Mammary epithelial cell (primary cell): Measurements from ENCODE around the gene CNPY3.

Source experiments
- EZH2 ChIP-seq: IDR thresholded peaks from 2 replicates; pipeline ENCODE4 v1.6.1; 2012; ENCODE audit warnings: low read length, inconsistent platforms, borderline replicate concordance
- TF ChIP-seq, protein P1 (sequence below), 2 donors: IDR thresholded peaks in 1 of 2; conservative IDR thresholded peaks in 1 of 2; 2 replicates each; pipeline ENCODE4 v1.5.1; 2011 to 2012; ENCODE audit warnings: inconsistent platforms in 2 of 2, low read length in 2 of 2, mild to moderate bottlenecking in 2 of 2, control low read depth in 1 of 2, low read depth in 1 of 2; ENCODE audit not compliant: insufficient read depth in 1 of 2; ENCODE audit errors: extremely low read depth in 1 of 2

DNA sequence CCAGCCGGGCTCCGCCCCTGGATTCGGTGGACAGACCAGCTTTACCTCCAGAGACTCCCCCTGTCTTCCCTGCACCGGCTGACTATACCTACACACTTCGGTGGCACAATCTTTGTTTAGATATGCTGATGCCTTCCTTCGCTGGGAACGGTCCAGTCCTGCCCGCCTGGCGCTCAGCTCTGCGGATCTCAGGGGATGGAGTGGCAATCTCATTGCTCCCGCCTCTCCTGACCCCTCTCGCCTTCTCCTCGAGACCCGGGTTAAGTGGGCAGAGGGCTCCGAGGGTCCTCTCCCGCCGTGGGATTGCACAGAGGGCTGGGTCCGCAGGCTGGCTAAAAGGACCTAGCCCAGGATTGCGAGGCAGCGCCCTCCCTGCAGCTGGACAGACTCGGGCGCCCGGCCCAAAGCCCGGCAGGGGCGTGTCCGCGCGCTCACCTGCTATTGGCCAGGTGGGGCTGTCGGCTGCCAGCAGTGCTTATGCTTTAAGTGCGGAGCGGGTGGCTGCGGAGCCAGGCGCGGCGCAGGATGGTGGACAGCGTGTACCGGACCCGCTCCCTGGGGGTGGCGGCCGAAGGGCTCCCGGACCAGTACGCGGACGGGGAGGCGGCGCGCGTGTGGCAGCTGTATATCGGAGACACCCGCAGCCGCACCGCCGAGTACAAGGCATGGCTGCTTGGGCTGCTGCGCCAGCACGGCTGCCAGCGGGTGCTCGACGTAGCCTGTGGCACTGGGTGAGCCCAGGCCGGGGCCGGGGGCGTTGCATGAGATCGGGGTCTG lies 31.2 kb downstream of the CNPY3 start, which contains the start of gene GNMT:
- TF ChIP-seq, protein P1, sequence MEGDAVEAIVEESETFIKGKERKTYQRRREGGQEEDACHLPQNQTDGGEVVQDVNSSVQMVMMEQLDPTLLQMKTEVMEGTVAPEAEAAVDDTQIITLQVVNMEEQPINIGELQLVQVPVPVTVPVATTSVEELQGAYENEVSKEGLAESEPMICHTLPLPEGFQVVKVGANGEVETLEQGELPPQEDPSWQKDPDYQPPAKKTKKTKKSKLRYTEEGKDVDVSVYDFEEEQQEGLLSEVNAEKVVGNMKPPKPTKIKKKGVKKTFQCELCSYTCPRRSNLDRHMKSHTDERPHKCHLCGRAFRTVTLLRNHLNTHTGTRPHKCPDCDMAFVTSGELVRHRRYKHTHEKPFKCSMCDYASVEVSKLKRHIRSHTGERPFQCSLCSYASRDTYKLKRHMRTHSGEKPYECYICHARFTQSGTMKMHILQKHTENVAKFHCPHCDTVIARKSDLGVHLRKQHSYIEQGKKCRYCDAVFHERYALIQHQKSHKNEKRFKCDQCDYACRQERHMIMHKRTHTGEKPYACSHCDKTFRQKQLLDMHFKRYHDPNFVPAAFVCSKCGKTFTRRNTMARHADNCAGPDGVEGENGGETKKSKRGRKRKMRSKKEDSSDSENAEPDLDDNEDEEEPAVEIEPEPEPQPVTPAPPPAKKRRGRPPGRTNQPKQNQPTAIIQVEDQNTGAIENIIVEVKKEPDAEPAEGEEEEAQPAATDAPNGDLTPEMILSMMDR (conservative IDR thresholded peaks at IDR 0.05 in 1 of 2, IDR thresholded peaks at IDR 0.05 in 1 of 2; ENCODE audit: extremely low read depth in 1 of 2, insufficient read depth in 1 of 2, low read depth in 1 of 2, low read length in 2 of 2) = no peak
- no peak for TF ChIP-seq EZH2
